ENCODE data around the gene CCR3.

CCR3 gene

DNA sequence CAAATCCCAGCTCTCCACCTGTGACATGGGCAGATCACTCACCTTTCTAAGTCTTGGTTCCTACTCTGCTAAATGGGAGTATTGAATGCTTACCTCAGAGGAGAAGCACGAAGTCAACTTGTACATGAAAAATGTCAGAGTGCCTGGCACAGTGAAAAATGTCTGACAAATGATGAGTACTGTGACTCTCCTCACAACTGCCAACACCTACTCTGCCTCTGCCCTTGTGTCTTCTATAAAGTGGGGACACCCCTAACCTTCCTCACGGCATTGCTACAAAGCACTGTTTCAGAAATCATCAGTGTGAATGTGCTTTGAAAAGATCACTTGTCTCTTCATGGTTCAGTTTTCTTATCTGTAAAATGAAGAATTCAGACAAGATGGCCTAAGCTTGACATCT is 33.2 kb upstream of the CCR3 start:
- H3K4me1 Mint-ChIP-seq (ENCODE audit: low read depth in 2 of 2): peaks cover 42 to 44% of the 10 kb centered on the region in 2 donors
- H3K9me3 Mint-ChIP-seq: no peaks in the 10 kb centered on the region

DNA sequence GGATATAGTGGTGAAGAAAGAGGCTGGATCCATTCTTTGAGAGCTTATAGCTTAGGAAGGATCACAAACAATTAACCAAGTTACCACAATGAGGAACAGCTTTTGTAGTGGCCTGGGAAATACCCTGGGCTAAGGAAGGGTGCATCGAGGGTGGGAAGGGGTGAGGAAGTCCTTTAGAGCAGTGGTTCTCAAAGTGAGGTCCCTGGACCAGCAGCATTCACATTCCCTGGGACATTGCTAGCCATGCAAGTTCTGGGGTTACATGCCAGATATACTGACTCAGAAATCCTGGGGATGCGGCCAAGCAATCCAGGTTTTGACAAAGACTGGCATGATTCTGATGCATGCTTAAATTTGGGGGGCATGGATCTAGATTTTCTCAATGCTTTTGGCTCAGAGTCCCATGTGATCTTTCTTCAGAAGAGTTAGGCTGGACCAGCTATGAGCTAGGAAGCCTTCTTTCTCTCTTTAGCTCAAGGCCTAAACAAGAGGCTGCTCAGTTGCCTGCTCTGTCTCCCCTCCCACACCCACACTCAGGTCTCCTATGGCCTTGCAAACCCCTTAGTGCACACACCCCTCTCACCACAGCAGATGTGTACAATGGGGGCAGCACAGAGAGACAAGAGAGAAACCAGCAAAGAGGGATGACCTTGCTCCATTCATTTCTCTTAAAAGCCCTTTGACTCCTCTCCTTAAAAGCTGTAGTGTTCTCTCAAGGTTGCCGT is 32.4 kb upstream of the CCR3 start:
- Mint-ChIP-seq H3K27me3 (no peaks in the 10 kb centered on the region), H3K9me3 (no peaks in the 10 kb centered on the region), H3K4me3 (no peak overlapping the region), H3K27ac (peak overlapping the region in 1 of 2 donors; percentile 55), H3K36me3 (ENCODE audit: insufficient read depth) (peaks cover 11% of the 10 kb centered on the region), H3K4me1 (ENCODE audit: low read depth in 2 of 2) (peaks cover 40 to 44% of the 10 kb centered on the region in 2 donors)
- ATAC-seq (replicated peaks) (no peak), DNase-seq (no peak)

More for the DNA sequence above, 33.2 kb upstream of the CCR3 start:
- H3K27me3 Mint-ChIP-seq: no peaks in the 10 kb centered on the region
- ATAC-seq (replicated peaks) (no peak), DNase-seq (no peak)
- H3K4me3 Mint-ChIP-seq: no peak overlapping the region
- peaks cover 11% of the 10 kb centered on the region for H3K36me3 Mint-ChIP-seq (ENCODE audit: insufficient read depth)
- H3K27ac Mint-ChIP-seq: peak overlapping the region; percentile 84 to 92

DNA sequence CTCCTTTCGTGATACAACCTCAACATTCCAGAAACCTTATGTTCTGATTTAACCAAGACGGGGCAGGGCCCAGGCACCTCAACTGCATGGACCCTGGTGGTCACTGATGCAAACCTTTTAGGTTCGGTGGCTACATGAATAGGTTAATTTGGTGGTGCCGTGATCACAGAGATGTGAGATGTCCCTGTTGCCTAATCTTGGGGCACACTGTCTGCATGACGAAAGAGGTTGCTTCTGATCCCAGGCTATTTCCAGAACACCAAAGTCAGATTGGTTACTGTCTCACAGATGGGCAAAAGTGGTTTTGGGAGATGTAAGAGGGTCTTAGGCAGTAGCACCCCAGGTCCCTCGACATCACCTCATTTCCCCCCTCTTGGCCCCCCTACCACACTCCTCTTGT is 30.2 kb upstream of the CCR3 start:
- no peak overlapping the region for H3K27ac Mint-ChIP-seq
- H3K36me3 Mint-ChIP-seq (ENCODE audit: insufficient read depth): peaks cover 11% of the 10 kb centered on the region

DNA sequence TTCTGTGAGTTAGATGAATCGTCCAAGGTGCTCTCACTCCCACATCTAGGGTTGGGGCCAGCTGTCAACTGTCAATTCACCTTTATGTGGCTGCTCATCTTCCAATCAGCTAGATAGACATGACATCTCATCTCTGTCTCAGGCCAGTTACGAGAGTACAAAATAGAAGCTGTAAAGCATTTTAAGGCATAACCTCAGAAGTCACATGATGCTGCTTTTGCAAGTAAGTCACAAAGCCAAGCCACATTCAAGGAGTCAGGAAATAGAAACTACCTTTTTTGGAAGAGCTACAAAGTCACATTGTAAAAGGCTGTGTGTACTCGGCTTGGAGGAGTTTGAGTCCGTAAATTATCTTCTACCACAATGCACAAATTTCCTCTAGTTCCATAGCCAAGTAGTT is 29.1 kb upstream of the CCR3 start:
- Mint-ChIP-seq H3K27ac (no peak overlapping the region), H3K27me3 (no peaks in the 10 kb centered on the region), H3K36me3 (ENCODE audit: insufficient read depth) (peaks cover 6% of the 10 kb centered on the region), H3K4me3 (no peak overlapping the region), H3K9me3 (no peaks in the 10 kb centered on the region), H3K4me1 (ENCODE audit: low read depth in 2 of 2) (peaks cover 12 to 14% of the 10 kb centered on the region in 2 donors)
- peak in 1 of 3 experiments; percentile 14 for DNase-seq
- peak; percentile 72 for ATAC-seq (replicated peaks)

More for the DNA sequence above, 30.2 kb upstream of the CCR3 start:
- ATAC-seq (replicated peaks) (no peak), DNase-seq (no peak)
- Mint-ChIP-seq H3K4me3 (no peak overlapping the region), H3K9me3 (no peaks in the 10 kb centered on the region), H3K27me3 (no peaks in the 10 kb centered on the region), H3K4me1 (ENCODE audit: low read depth in 2 of 2) (peaks cover 23% of the 10 kb centered on the region in 2 donors)

DNA sequence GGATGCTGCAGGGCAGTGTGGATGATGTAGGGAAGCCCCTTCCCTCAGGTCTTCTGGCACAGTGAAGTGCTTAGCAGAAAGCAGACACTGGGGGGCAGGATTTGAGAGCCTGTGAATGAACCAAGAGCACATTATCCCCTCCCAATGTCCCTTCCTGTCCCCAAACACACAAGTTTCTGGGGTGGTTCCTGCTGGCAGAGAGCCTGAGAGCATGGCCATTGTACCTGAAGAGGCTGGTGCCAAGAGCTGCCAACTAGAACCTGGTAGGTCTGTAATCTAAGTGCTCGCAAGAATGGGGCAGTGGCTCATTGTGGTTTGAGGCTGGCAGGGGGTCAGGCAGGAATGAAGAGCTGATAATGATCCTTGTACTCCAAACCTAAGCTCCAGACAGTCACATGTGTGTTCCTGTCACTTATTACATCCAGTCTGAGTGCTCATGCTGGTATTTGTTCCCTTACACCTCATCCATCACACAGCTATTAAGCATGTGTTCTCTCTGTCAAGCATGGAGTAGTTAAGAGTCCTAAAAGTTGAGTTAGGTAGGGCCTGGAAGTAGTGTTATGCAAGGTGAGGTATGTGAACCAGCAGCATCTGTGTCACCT is 27.4 kb upstream of the CCR3 start:
- H3K4me1 Mint-ChIP-seq (ENCODE audit: low read depth in 2 of 2): peaks cover 0 to 5% of the 10 kb centered on the region in 2 donors
- no peak for ATAC-seq (replicated peaks)
- H3K27ac Mint-ChIP-seq: no peak overlapping the region
- H3K4me3 Mint-ChIP-seq: no peak overlapping the region
- no peak for DNase-seq
- H3K36me3 Mint-ChIP-seq (ENCODE audit: insufficient read depth): no peaks in the 10 kb centered on the region
- no peaks in the 10 kb centered on the region for H3K9me3 Mint-ChIP-seq
- no peaks in the 10 kb centered on the region for H3K27me3 Mint-ChIP-seq

DNA sequence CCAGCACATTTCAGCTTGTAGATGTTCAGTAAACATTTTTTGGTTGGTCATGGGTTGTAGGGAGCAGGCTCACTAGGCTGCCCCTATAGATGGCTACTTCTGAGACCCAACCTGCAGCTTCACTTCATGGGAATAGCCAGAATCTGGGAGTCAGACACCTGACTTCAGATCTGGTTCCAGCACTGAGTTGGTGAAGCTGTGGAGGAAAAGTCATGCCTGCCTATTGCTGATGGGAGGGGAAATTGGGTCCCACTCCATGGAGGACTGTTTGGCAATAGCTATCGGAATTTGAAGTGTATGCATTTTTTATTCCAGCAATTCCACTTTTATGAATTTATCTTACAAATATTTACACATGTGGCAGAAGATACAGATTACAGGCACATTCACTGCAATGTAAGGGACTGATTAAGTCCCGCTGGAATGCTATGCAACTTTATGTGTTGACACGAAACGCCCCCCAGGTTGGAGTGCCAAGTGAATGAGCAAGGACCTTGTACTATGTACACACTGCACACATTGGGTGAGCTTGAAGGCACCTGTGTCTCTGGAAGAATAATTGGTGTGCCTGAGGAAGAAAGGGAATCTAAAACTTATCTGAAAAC is 26.3 kb upstream of the CCR3 start:
- Mint-ChIP-seq H3K27me3 (no peaks in the 10 kb centered on the region), H3K36me3 (ENCODE audit: insufficient read depth) (no peaks in the 10 kb centered on the region), H3K9me3 (no peaks in the 10 kb centered on the region), H3K4me1 (ENCODE audit: low read depth in 2 of 2) (peaks cover 0 to 1% of the 10 kb centered on the region in 2 donors), H3K4me3 (no peak overlapping the region), H3K27ac (no peak overlapping the region)
- ATAC-seq (replicated peaks) (no peak), DNase-seq (no peak)

DNA sequence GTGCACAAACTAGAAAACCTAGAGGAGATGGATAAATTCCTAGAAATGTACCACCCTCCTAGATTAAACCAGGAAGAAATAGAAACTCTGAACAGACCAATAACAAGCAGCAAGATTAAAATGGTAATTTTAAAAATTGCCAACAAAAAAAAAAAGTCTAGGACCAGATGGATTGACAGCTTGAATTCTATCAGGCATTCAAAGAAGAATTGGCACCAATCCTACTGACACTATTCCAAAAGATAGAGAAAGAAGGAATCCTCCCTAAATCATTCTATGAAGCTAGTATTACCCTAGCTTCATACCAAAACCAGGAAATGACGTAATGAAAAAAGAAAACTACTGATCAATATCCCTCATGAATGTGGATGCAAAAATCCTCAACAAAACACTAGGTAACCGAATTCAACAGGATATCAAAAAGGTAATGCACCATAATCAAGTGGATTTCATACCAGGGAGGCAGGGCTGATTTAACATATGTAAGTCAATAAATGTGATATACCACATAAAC is 24.0 kb upstream of the CCR3 start:
- Mint-ChIP-seq H3K27ac (no peak overlapping the region), H3K36me3 (ENCODE audit: insufficient read depth) (peaks cover 3% of the 10 kb centered on the region), H3K27me3 (no peaks in the 10 kb centered on the region), H3K4me1 (ENCODE audit: low read depth in 2 of 2) (peaks cover 0 to 1% of the 10 kb centered on the region in 2 donors), H3K4me3 (no peak overlapping the region), H3K9me3 (no peaks in the 10 kb centered on the region)
- DNase-seq (no peak), ATAC-seq (replicated peaks) (no peak)

DNA sequence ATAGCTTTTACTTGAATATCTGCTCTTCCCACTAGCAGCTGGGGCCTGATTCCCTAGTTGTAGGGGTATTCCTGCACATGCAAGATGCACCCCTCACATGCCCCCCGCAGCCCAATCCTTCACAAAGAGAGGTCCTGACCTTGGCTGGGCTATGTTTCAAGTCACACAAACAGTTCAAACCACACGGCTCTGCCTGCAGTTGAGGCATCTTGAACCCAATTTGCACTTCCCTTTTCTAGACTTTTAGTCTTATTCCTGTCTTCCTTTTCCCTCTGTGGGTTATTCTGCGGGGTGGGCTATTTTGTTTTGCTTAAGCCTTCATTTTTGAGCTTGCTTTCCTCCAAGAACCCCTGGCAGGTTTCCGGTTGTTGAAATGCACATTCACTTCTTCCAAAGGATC is 20.9 kb upstream of the CCR3 start:
- no peak for ATAC-seq (replicated peaks)
- Mint-ChIP-seq H3K27ac (peak overlapping the region in 1 of 2 donors; percentile 10), H3K27me3 (no peaks in the 10 kb centered on the region), H3K4me3 (no peak overlapping the region), H3K9me3 (no peaks in the 10 kb centered on the region), H3K4me1 (ENCODE audit: low read depth in 2 of 2) (peaks cover 0 to 1% of the 10 kb centered on the region in 2 donors), H3K36me3 (ENCODE audit: insufficient read depth) (peaks cover 3% of the 10 kb centered on the region)
- DNase-seq: no peak

DNA sequence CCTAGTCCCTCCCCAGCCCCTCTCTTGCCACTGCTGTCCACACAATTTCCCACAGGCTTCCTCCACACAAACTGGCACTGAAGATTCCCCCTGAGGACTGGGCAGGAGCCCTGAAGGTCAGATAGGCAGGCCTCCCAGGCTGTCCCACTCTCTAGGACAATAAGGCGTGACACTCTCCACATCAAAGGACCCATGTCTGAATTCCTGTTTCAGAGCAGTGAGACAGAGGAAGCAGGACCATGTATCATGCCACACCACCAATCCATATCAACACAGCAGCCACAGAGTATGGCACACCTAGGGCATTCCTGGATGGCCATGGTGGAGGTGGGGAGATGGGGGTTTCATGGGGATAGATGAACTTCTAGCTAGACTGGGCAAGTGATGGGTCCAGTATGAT is 20.3 kb upstream of the CCR3 start:
- H3K27me3 Mint-ChIP-seq: no peaks in the 10 kb centered on the region
- peaks cover 3% of the 10 kb centered on the region for H3K36me3 Mint-ChIP-seq (ENCODE audit: insufficient read depth)
- no peak overlapping the region for H3K4me3 Mint-ChIP-seq
- H3K9me3 Mint-ChIP-seq: no peaks in the 10 kb centered on the region
- DNase-seq (no peak), ATAC-seq (replicated peaks) (no peak)
- H3K4me1 Mint-ChIP-seq (ENCODE audit: low read depth in 2 of 2): peaks cover 0 to 1% of the 10 kb centered on the region in 2 donors
- H3K27ac Mint-ChIP-seq: peak overlapping the region in 1 of 2 donors; percentile 10

DNA sequence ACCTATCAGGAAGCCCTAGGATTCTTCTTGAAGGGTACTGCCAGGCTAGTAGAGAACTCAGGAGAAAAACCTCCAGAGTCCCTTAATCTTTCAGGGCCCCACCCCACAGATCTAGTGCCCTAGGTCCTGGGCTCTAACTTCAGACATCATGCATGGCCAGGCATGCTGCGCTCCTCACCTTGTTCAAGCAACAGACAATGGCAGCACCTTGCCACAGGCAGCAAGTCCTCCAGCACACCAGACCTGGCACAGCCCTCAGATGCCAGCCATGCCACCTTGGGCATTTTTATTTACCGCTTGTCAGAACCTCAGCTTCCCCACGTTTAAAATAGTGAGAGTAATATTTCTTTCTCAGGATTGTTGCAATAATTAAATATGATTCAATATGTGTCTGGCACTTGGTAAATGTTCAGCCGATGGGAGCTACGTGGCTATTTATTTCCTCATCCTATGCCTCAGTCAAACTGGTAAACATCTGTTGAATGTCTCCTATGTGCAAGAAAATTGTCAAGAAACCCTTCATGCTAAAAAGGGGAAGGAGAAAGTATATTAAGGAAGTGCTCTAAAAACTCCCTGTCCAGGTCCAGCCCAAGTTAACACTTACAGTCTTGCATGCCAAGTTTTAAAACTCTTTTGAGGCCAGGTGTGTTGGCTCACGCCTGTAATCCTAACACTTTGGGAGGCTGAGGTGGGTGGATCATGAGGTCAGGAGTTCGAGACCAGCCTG is 19.7 kb upstream of the CCR3 start:
- Mint-ChIP-seq H3K36me3 (ENCODE audit: insufficient read depth) (peaks cover 3% of the 10 kb centered on the region), H3K4me1 (ENCODE audit: low read depth in 2 of 2) (peaks cover 0 to 1% of the 10 kb centered on the region in 2 donors), H3K9me3 (no peaks in the 10 kb centered on the region), H3K27me3 (no peaks in the 10 kb centered on the region), H3K4me3 (no peak overlapping the region), H3K27ac (no peak overlapping the region)
- DNase-seq (no peak), ATAC-seq (replicated peaks) (peak; percentile 29)

DNA sequence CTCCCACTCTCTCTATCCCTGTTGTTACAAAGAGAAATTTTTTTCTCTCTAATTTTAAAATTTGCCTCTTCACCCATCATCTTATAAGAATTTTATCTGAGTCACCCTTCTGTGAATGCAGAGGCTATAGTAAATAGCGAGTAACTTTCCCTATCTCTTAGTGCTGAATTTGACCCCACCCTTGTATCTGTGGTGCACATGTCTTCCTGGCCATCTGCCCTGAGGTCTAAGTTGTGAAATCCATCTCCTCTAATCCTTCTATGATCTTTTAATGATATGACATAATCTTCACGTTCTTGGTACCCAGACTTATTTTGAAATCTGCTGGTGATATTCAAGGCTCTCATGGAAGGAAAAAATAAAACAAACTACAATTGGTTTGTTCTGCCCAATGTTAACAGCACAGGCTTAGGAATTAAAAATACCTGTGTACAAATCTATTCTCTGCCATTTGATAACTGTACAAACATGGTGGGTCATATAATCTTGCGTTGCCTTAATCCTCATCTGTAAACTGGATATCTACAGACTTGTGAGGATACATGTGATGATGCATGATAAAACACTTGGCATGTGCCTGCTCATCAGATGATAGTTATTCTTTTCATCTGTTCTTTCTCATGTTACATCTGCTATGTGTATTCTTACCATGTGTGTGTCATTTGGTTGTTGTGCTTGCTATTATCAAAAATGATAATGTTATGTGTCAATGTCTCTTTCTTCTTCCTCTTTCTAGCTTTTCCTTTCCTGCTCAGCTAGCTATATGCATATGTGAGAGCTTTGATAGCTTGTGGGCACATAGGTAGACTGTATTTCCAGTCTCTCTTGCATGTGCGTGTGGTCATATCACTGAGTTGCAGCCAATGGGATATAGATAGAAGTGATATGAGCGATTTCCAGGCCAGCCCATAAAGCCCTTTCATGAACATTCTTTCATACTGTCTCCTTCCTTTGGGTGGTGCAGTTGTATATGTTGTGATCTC is 13.7 kb upstream of the CCR3 start:
- ATAC-seq (replicated peaks): peak; percentile 91
- Mint-ChIP-seq H3K27me3 (no peaks in the 10 kb centered on the region), H3K4me1 (ENCODE audit: low read depth in 2 of 2) (peaks cover 15 to 21% of the 10 kb centered on the region in 2 donors), H3K36me3 (ENCODE audit: insufficient read depth) (no peaks in the 10 kb centered on the region), H3K4me3 (peak overlapping the region in 1 of 2 donors; percentile 7), H3K9me3 (no peaks in the 10 kb centered on the region), H3K27ac (no peak overlapping the region)
- no peak for DNase-seq

DNA sequence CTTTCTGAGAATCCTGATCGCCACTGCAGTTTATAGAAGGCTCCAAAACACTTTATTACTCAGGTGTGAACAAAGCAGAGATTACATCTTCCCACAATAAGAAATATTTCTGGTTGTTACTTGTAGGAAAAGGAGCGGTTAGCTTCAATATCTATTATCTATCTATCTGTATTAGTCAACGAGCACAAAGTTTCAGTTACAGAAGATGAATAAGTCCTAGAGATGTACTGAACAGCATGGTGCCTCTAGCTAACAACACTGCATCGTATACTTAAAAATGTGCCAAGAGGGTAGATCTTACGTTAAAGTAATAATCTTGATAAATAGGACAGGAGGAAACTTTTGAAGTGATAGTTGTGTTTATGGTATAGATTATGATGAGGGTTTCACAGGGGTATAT is 10.9 kb upstream of the CCR3 start:
- H3K4me3 Mint-ChIP-seq: no peak overlapping the region
- H3K4me1 Mint-ChIP-seq (ENCODE audit: low read depth in 2 of 2): peaks cover 20 to 27% of the 10 kb centered on the region in 2 donors
- ATAC-seq (replicated peaks) (no peak), DNase-seq (no peak)
- H3K27ac Mint-ChIP-seq: peak overlapping the region in 1 of 2 donors; percentile 19
- no peaks in the 10 kb centered on the region for H3K9me3 Mint-ChIP-seq
- H3K36me3 Mint-ChIP-seq (ENCODE audit: insufficient read depth): no peaks in the 10 kb centered on the region
- no peaks in the 10 kb centered on the region for H3K27me3 Mint-ChIP-seq
